Mesenchymal stem cell (in vitro differentiated cells and primary cell): ENCODE data around the gene CYP1A1.

Experiments used
- DNase-seq: peaks from one replicate; pipeline ENCODE4 v3.0.0-alpha.2; 2013
- H2AFZ ChIP-seq: one replicate; pipeline ENCODE4 v1.6.1; 2013; ENCODE audit warnings: low read depth, mild to moderate bottlenecking, control low read depth, inconsistent platforms, low read length, moderate library complexity
- H2AK5ac ChIP-seq: 2 replicates; pipeline ENCODE4 v1.6.1; 2013; ENCODE audit warnings: low read length, moderate library complexity, mild to moderate bottlenecking, inconsistent platforms; ENCODE audit not compliant: severe bottlenecking
- H2BK120ac ChIP-seq: one replicate; pipeline ENCODE4 v1.6.1; 2013; ENCODE audit warnings: low read depth, mild to moderate bottlenecking, inconsistent platforms, low read length, moderate library complexity
- H2BK12ac ChIP-seq, 2 experiments: one replicate each; pipeline ENCODE4 v1.6.1; 2013; ENCODE audit warnings: inconsistent platforms in 2 of 2, low read length in 2 of 2, mild to moderate bottlenecking in 2 of 2, moderate library complexity in 2 of 2, control low read depth in 1 of 2
- H2BK15ac ChIP-seq: one replicate; pipeline ENCODE4 v1.6.1; 2013; ENCODE audit warnings: mild to moderate bottlenecking, low read depth, inconsistent platforms; ENCODE audit not compliant: poor library complexity, severe bottlenecking
- H2BK5ac ChIP-seq: 2 replicates; pipeline ENCODE4 v1.6.1; 2013; ENCODE audit warnings: low read depth, mild to moderate bottlenecking, low read length, control low read depth, inconsistent platforms; ENCODE audit not compliant: poor library complexity, severe bottlenecking
- H3K14ac ChIP-seq, 2 experiments: one replicate each; pipeline ENCODE4 v1.6.1; 2013; ENCODE audit warnings: inconsistent platforms in 2 of 2, low read length in 2 of 2, control low read depth in 1 of 2, mild to moderate bottlenecking in 1 of 2, moderate library complexity in 1 of 2
- H3K18ac ChIP-seq, 2 experiments: one replicate each; pipeline ENCODE4 v1.6.1; 2013; ENCODE audit warnings: inconsistent platforms in 2 of 2, low read length in 2 of 2, control low read depth in 1 of 2, low read depth in 1 of 2, mild to moderate bottlenecking in 1 of 2
- H3K23ac ChIP-seq, 2 experiments: one replicate each; pipeline ENCODE4 v1.6.1; 2013; ENCODE audit warnings: inconsistent platforms in 2 of 2, low read length in 2 of 2, mild to moderate bottlenecking in 2 of 2, moderate library complexity in 2 of 2, control low read depth in 1 of 2
- H3K27ac ChIP-seq: 2 replicates; pipeline ENCODE4 v1.5.1; 2013; ENCODE audit warnings: mild to moderate bottlenecking, moderate library complexity, low read length, control low read depth, inconsistent platforms; ENCODE audit not compliant: poor library complexity, severe bottlenecking
- H3K27me3 ChIP-seq, 2 experiments: 2 replicates each; pipeline versions ENCODE4 v1.6.1 to v1.7.0; 2013; ENCODE audit warnings: low read length in 2 of 2, mild to moderate bottlenecking in 2 of 2, moderate library complexity in 2 of 2, control low read depth in 1 of 2, inconsistent platforms in 1 of 2; ENCODE audit not compliant: control insufficient read depth in 1 of 2, insufficient read depth in 1 of 2
- H3K36me3 ChIP-seq, 2 experiments: 2 replicates each; pipeline versions ENCODE4 v1.6.1 to v1.7.0; 2013; ENCODE audit warnings: low read length in 2 of 2, control low read depth in 1 of 2, inconsistent platforms in 1 of 2, low read depth in 1 of 2, mild to moderate bottlenecking in 1 of 2; ENCODE audit not compliant: insufficient read depth in 2 of 2, control insufficient read depth in 1 of 2
- H3K4ac ChIP-seq, 2 experiments: one replicate each; pipeline ENCODE4 v1.6.1; 2013; ENCODE audit warnings: inconsistent platforms in 2 of 2, low read length in 2 of 2, mild to moderate bottlenecking in 2 of 2, moderate library complexity in 2 of 2, control low read depth in 1 of 2, low read depth in 1 of 2
- H3K4me1 ChIP-seq: 2 replicates; pipeline ENCODE4 v1.6.1; 2013; ENCODE audit warnings: low read depth, low read length, control low read depth; ENCODE audit not compliant: control insufficient read depth, insufficient read depth
- H3K4me2 ChIP-seq: 2 replicates; pipeline ENCODE4 v1.6.1; 2013; ENCODE audit warnings: low read length, mild to moderate bottlenecking, inconsistent platforms; ENCODE audit not compliant: poor library complexity, severe bottlenecking
- H3K4me3 ChIP-seq, 2 experiments: 2 replicates each; pipeline versions ENCODE4 v1.5.1 to v1.7.0; 2013; ENCODE audit warnings: low read length in 2 of 2, mild to moderate bottlenecking in 2 of 2, control low read depth in 1 of 2, low read depth in 1 of 2; ENCODE audit not compliant: insufficient read depth in 1 of 2
- H3K79me1 ChIP-seq: replicated peaks from 2 replicates; pipeline ENCODE4 v1.6.1; 2013; ENCODE audit warnings: mild to moderate bottlenecking, control low read depth, low read length, inconsistent platforms; ENCODE audit not compliant: poor library complexity, severe bottlenecking
- H3K9ac ChIP-seq: 2 replicates; pipeline ENCODE4 v1.7.0; 2013; ENCODE audit warnings: mild to moderate bottlenecking, low read length, moderate library complexity
- H3K9me3 ChIP-seq: 2 replicates; pipeline ENCODE4 v1.7.0; 2013; ENCODE audit warnings: mild to moderate bottlenecking, low read length; ENCODE audit not compliant: control insufficient read depth
- H4K8ac ChIP-seq: one replicate; pipeline ENCODE4 v1.6.1; 2013; ENCODE audit warnings: inconsistent platforms, mild to moderate bottlenecking, low read length, moderate library complexity
- H4K91ac ChIP-seq: one replicate; pipeline ENCODE4 v1.6.1; 2013; ENCODE audit warnings: mild to moderate bottlenecking, low read length, inconsistent platforms
- WGBS: methylation state at CpG from one replicate; pipeline ENCODE4 v1.1.7; 2013; ENCODE audit warnings: mixed read lengths; 5-methylcytosine and 5-hydroxymethylcytosine counted together

CYP1A1 gene

GRCh38 chr15:74749832-74750231 lies 24.5 kb upstream of the CYP1A1 start:
- 89% methylated on average over 20 of the region's 20 CpGs for WGBS
- Histone ChIP-seq H3K36me3 (no peaks in the 10 kb centered on the region), H3K4me3 (no peak overlapping the region)

GRCh38 chr15:74748322-74748946 lies 23.1 kb upstream of the CYP1A1 start, which contains the start of gene CYP1A2:
TSS of gene CYP1A2 (plus strand) at chr15:74748845. CDS start at chr15:74749739, 894 bp downstream.
- Histone ChIP-seq H3K18ac (no peak within 1 kb of the TSS), H2BK12ac (no peak within 1 kb of the TSS), H3K4me3 (no peak within 1 kb of the TSS), H3K27me3 (peaks cover 14 to 38% of the 10 kb centered on the region in 2 experiments), H3K14ac (no peak within 1 kb of the TSS), H3K36me3 (no peaks in the 10 kb centered on the region), H3K9me3 (no peaks in the 10 kb centered on the region), H3K23ac (no peak within 1 kb of the TSS), H3K4ac (no peak within 1 kb of the TSS), H3K9ac (no peak within 1 kb of the TSS), H2AK5ac (no peak within 1 kb of the TSS), H3K27ac (no peak within 1 kb of the TSS), H3K4me2 (no peak within 1 kb of the TSS), H2BK5ac (no peak within 1 kb of the TSS), H3K4me1 (peaks cover 3% of the 10 kb centered on the region), H4K8ac (no peak within 1 kb of the TSS), H2AFZ (no peak within 1 kb of the TSS), H2BK15ac (no peak within 1 kb of the TSS), H2BK120ac (no peak within 1 kb of the TSS), H3K79me1 (no peaks in the 10 kb centered on the region), H4K91ac (no peak within 1 kb of the TSS)
- no peak for DNase-seq
- 100% methylated on average over 2 of the region's 3 CpGs for WGBS

More at GRCh38 chr15:74749832-74750231, 24.5 kb upstream of the CYP1A1 start:
- no peak overlapping the region for H2BK5ac ChIP-seq
- peaks cover 14 to 44% of the 10 kb centered on the region in 2 experiments for H3K27me3 ChIP-seq
- H2BK120ac ChIP-seq: no peak overlapping the region
- DNase-seq: no peak
- H3K9me3 ChIP-seq: no peaks in the 10 kb centered on the region
- H2BK12ac ChIP-seq: no peak overlapping the region
- H2BK15ac ChIP-seq: no peak overlapping the region
- H2AK5ac ChIP-seq: no peak overlapping the region
- no peak overlapping the region for H3K4me2 ChIP-seq
- no peak overlapping the region for H2AFZ ChIP-seq
- no peak overlapping the region for H3K23ac ChIP-seq
- H4K91ac ChIP-seq: no peak overlapping the region
- no peaks in the 10 kb centered on the region for H3K79me1 ChIP-seq
- no peak overlapping the region for H4K8ac ChIP-seq
- no peak overlapping the region for H3K14ac ChIP-seq
- H3K18ac ChIP-seq: no peak overlapping the region
- H3K4ac ChIP-seq: no peak overlapping the region
- no peak overlapping the region for H3K27ac ChIP-seq
- H3K9ac ChIP-seq: no peak overlapping the region
- H3K4me1 ChIP-seq: peaks cover 3% of the 10 kb centered on the region

- H2AFZ ChIP-seq: no peak overlapping the region
- DNase-seq: no peak
- no peak overlapping the region for H2BK120ac ChIP-seq
Measured at GRCh38 chr15:74746389-74746788, 21.1 kb upstream of the CYP1A1 start.

GRCh38 chr15:74742422-74742821 lies 17.1 kb upstream of the CYP1A1 start:
- Histone ChIP-seq H3K9me3 (peaks cover 3% of the 10 kb centered on the region), H4K91ac (no peak overlapping the region), H3K36me3 (no peaks in the 10 kb centered on the region), H2AK5ac (no peak overlapping the region), H3K23ac (no peak overlapping the region), H3K9ac (no peak overlapping the region), H3K4ac (no peak overlapping the region), H3K18ac (no peak overlapping the region), H3K4me3 (no peak overlapping the region), H2BK5ac (no peak overlapping the region), H2BK120ac (no peak overlapping the region), H3K27ac (no peak overlapping the region), H2AFZ (no peak overlapping the region), H2BK15ac (no peak overlapping the region), H2BK12ac (no peak overlapping the region), H3K14ac (no peak overlapping the region), H3K4me2 (no peak overlapping the region), H3K79me1 (no peaks in the 10 kb centered on the region), H3K4me1 (no peaks in the 10 kb centered on the region), H4K8ac (no peak overlapping the region), H3K27me3 (peaks cover 8 to 11% of the 10 kb centered on the region in 2 experiments)
- WGBS: 84% methylated on average over 5 of the region's 5 CpGs
- no peak for DNase-seq

More at GRCh38 chr15:74746389-74746788, 21.1 kb upstream of the CYP1A1 start:
- H3K4ac ChIP-seq: no peak overlapping the region
- no peaks in the 10 kb centered on the region for H3K79me1 ChIP-seq
- H3K9me3 ChIP-seq: peaks cover 3% of the 10 kb centered on the region
- no peak overlapping the region for H3K14ac ChIP-seq
- no peak overlapping the region for H3K9ac ChIP-seq
- no peaks in the 10 kb centered on the region for H3K36me3 ChIP-seq
- no peak overlapping the region for H2BK5ac ChIP-seq
- WGBS: 93% methylated on average over 4 of the region's 4 CpGs
- H3K27me3 ChIP-seq: peaks cover 16 to 32% of the 10 kb centered on the region in 2 experiments
- no peak overlapping the region for H3K27ac ChIP-seq
- no peak overlapping the region for H2BK12ac ChIP-seq
- H3K23ac ChIP-seq: no peak overlapping the region
- H2BK15ac ChIP-seq: no peak overlapping the region
- H3K18ac ChIP-seq: no peak overlapping the region
- H3K4me3 ChIP-seq: no peak overlapping the region
- H2AK5ac ChIP-seq: no peak overlapping the region
- no peak overlapping the region for H4K8ac ChIP-seq
- H4K91ac ChIP-seq: no peak overlapping the region
- H3K4me1 ChIP-seq: no peaks in the 10 kb centered on the region
- H3K4me2 ChIP-seq: no peak overlapping the region
